ENCODE measurements around the gene BET1L.

BET1L gene

GRCh38 chr11:215581-216037, 8.4 kb upstream of the BET1L start:
- no peaks in the 10 kb centered on the region for H3F3A ChIP-seq (ENCODE audit: low read depth)
- no peaks in the 10 kb centered on the region for H3K27me3 ChIP-seq (ENCODE audit: insufficient read depth, low read length, poor library complexity, severe bottlenecking)
- no peak overlapping the region for H3K4me3 ChIP-seq (ENCODE audit: low read length, poor library complexity, severe bottlenecking)
- no peaks in the 10 kb centered on the region for H3K9me3 ChIP-seq (ENCODE audit: insufficient read depth, low read depth, low read length)
- H3K4me2 ChIP-seq (ENCODE audit: low read depth, low read length, poor library complexity, severe bottlenecking) = no peak overlapping the region
- no peaks in the 10 kb centered on the region for H3K9me2 ChIP-seq (replicated peaks; ENCODE audit: low read depth, low read length)
- TF ChIP-seq EZH2phosphoT487 (IDR thresholded peaks at IDR 0.05; ENCODE audit: borderline replicate concordance) (no peak), CTCF (conservative IDR thresholded peaks at IDR 0.05; ENCODE audit: low read length) (no peak)
- no peak overlapping the region for H2AFZ ChIP-seq (ENCODE audit: low read length)
- no peak overlapping the region for H3K9ac ChIP-seq (ENCODE audit: low read depth, low read length, poor library complexity, severe bottlenecking)
- H3K36me3 ChIP-seq (ENCODE audit: insufficient read depth, low read length) = peaks cover 42% of the 10 kb centered on the region; the same call in 1 of the 2 replicates
- peaks cover 21% of the 10 kb centered on the region for H3K79me2 ChIP-seq (ENCODE audit: insufficient read depth, low read length)
- peaks cover 7% of the 10 kb centered on the region for H3K4me1 ChIP-seq (ENCODE audit: insufficient read depth, low read length, poor library complexity, severe bottlenecking)
- H4K20me1 ChIP-seq (ENCODE audit: insufficient read depth, low read length, poor library complexity, severe bottlenecking) = peaks cover 6% of the 10 kb centered on the region

- Histone ChIP-seq H3K79me2 (ENCODE audit: insufficient read depth, low read length) (peaks cover 36% of the 10 kb centered on the region), H4K20me1 (ENCODE audit: insufficient read depth, low read length, poor library complexity, severe bottlenecking) (peaks cover 21% of the 10 kb centered on the region), H3K36me3 (ENCODE audit: insufficient read depth, low read length) (peaks cover 45% of the 10 kb centered on the region; the same call in 1 of the 2 replicates), H3K4me3 (ENCODE audit: low read length, poor library complexity, severe bottlenecking) (no peak overlapping the region), H3K9me2 (replicated peaks; ENCODE audit: low read depth, low read length) (no peaks in the 10 kb centered on the region), H3F3A (ENCODE audit: low read depth) (no peaks in the 10 kb centered on the region), H3K9me3 (ENCODE audit: insufficient read depth, low read depth, low read length) (no peaks in the 10 kb centered on the region), H3K27me3 (ENCODE audit: insufficient read depth, low read length, poor library complexity, severe bottlenecking) (no peaks in the 10 kb centered on the region), H3K9ac (ENCODE audit: low read depth, low read length, poor library complexity, severe bottlenecking) (no peak overlapping the region), H2AFZ (ENCODE audit: low read length) (no peak overlapping the region), H3K4me1 (ENCODE audit: insufficient read depth, low read length, poor library complexity, severe bottlenecking) (peaks cover 23% of the 10 kb centered on the region), H3K4me2 (ENCODE audit: low read depth, low read length, poor library complexity, severe bottlenecking) (no peak overlapping the region)
- TF ChIP-seq CTCF (conservative IDR thresholded peaks at IDR 0.05; ENCODE audit: low read length) = no peak
- no peak for TF ChIP-seq EZH2phosphoT487 (IDR thresholded peaks at IDR 0.05; ENCODE audit: borderline replicate concordance)
Observed at GRCh38 chr11:214083-214482, 6.9 kb upstream of the BET1L start.

GRCh38 chr11:213111-213510, 5.9 kb upstream of the BET1L start:
- Histone ChIP-seq H2AFZ (ENCODE audit: low read length) (no peak overlapping the region), H3F3A (ENCODE audit: low read depth) (no peaks in the 10 kb centered on the region), H3K9me2 (replicated peaks; ENCODE audit: low read depth, low read length) (no peaks in the 10 kb centered on the region), H3K9me3 (ENCODE audit: insufficient read depth, low read depth, low read length) (no peaks in the 10 kb centered on the region), H3K36me3 (ENCODE audit: insufficient read depth, low read length) (peaks cover 45% of the 10 kb centered on the region; the same call in 1 of the 2 replicates), H3K4me3 (ENCODE audit: low read length, poor library complexity, severe bottlenecking) (no peak overlapping the region), H4K20me1 (ENCODE audit: insufficient read depth, low read length, poor library complexity, severe bottlenecking) (peaks cover 22% of the 10 kb centered on the region), H3K27me3 (ENCODE audit: insufficient read depth, low read length, poor library complexity, severe bottlenecking) (no peaks in the 10 kb centered on the region), H3K4me1 (ENCODE audit: insufficient read depth, low read length, poor library complexity, severe bottlenecking) (peaks cover 23% of the 10 kb centered on the region), H3K79me2 (ENCODE audit: insufficient read depth, low read length) (peaks cover 42% of the 10 kb centered on the region), H3K4me2 (ENCODE audit: low read depth, low read length, poor library complexity, severe bottlenecking) (no peak overlapping the region), H3K9ac (ENCODE audit: low read depth, low read length, poor library complexity, severe bottlenecking) (no peak overlapping the region)
- TF ChIP-seq EZH2phosphoT487 (IDR thresholded peaks at IDR 0.05; ENCODE audit: borderline replicate concordance) (no peak), CTCF (conservative IDR thresholded peaks at IDR 0.05; ENCODE audit: low read length) (no peak)

Measured in Loucy (cell line).